HepG2 (cell line): ENCODE measurements around the gene NPAS2. TPM values are rescaled to one million over a fixed set of nuclear protein-coding genes. Genes with fewer than 3 reads are reported as not detected.

Source experiments
- FOXP4 ChIP-seq: sonication (generic); formaldehyde crosslinking; IDR thresholded peaks from 2 replicates; pipeline ENCODE4 v1.4.0; 2020; ENCODE audit warnings: missing genetic modification reagents
- HNF1A ChIP-seq, 2 experiments: sonication (generic) in 1 of 2; formaldehyde crosslinking in 1 of 2; IDR thresholded peaks; 2 replicates each; pipeline versions ENCODE4 v1.4.0 to v1.6.1; 2016 to 2020; ENCODE audit warnings: borderline replicate concordance in 1 of 2, low read depth in 1 of 2, mild to moderate bottlenecking in 1 of 2, missing genetic modification reagents in 1 of 2
- HOXA9 ChIP-seq: sonication (generic); formaldehyde crosslinking; IDR thresholded peaks from 2 replicates; pipeline ENCODE4 v1.8.1; 2022; ENCODE audit warnings: missing genetic modification reagents, mild to moderate bottlenecking, moderate library complexity, borderline replicate concordance
- ZNF333 ChIP-seq: sonication (generic); formaldehyde crosslinking; IDR thresholded peaks from 2 replicates; pipeline ENCODE4 v1.4.0; 2020; ENCODE audit warnings: mild to moderate bottlenecking, missing genetic modification reagents, borderline replicate concordance
- ZNF639 ChIP-seq: conservative IDR thresholded peaks from 2 replicates; pipeline ENCODE4 v1.6.1; 2018; ENCODE audit warnings: missing genetic modification reagents
- ZNF816 ChIP-seq: sonication (generic); formaldehyde crosslinking; IDR thresholded peaks from 2 replicates; pipeline ENCODE4 v1.8.0; 2022; ENCODE audit warnings: missing genetic modification reagents, mild to moderate bottlenecking, borderline replicate concordance
- ZNF891 ChIP-seq: sonication (generic); formaldehyde crosslinking; IDR thresholded peaks from 2 replicates; pipeline ENCODE4 v1.5.0; 2020; ENCODE audit warnings: mild to moderate bottlenecking, missing genetic modification reagents
- polyA plus RNA-seq, 8 experiments: library from polyadenylated mRNA; depleted of rRNA in 3 of 8; stranded (reverse) in 7 of 8; unstranded in 1 of 8; fragments of >200 nt; fragmentation: Illumina TruSeq in 4 of 8; extraction: Trizol in 4 of 8; gene quantifications; 2 replicates each; pipeline versions ENCODE4 v1.2.1 to v1.2.3, GENCODE V29; 2011 to 2016; ENCODE audit warnings: low read depth in 4 of 8, missing spikeins in 1 of 8, mixed read lengths in 1 of 8; ENCODE audit not compliant: insufficient read depth in 1 of 8
- total RNA-seq, 5 experiments: library from RNA; depleted of rRNA; stranded (reverse); fragments of >200 nt; fragmentation: Illumina TruSeq; extraction: Trizol; gene quantifications; 2 replicates each; pipeline ENCODE4 v1.2.3, GENCODE V29; 2016; ENCODE audit warnings: low read depth in 1 of 5

NPAS2 gene
- total and polyA plus RNA-seq, 2 of the 13 experiments (the other 11 are each of a cell fraction or from before 2014, with no cell fraction given) = 14.8 to 37.5 TPM

- TF ChIP-seq FOXP4 (CRISPR knock-in tag) (peak; percentile 68), HNF1A (IDR thresholded peaks at IDR 0.05; ENCODE audit: low read depth) (no peak), HNF1A (CRISPR knock-in tag; IDR thresholded peaks at IDR 0.05; ENCODE audit: borderline replicate concordance) (peak; percentile 86), ZNF891 (CRISPR knock-in tag) (peak; percentile 96), ZNF816 (CRISPR knock-in tag) (peak; percentile 93; the same call in 1 of the 2 replicates), ZNF333 (CRISPR knock-in tag) (peak; percentile 95; the same call in 1 of the 2 replicates), HOXA9 (CRISPR knock-in tag) (peak; percentile 85; the same call in 1 of the 2 replicates), ZNF639 (CRISPR knock-in tag) (peak; percentile 96)
Measured at GRCh38 chr2:101001691-101002561, 182.0 kb downstream of the NPAS2 start, which contains the start of gene RPL31 (continued).
